ENCODE measurements around the gene CD248. TPM values are rescaled to one million over a fixed set of nuclear protein-coding genes. Genes with fewer than 3 reads are reported as not detected.

The CD248 gene
- total RNA-seq, 1 donor from 2014 or later = 58.8 TPM

- TF ChIP-seq EZH2 (IDR thresholded peaks at IDR 0.05; ENCODE audit: insufficient read depth, low read length) (no peak), CTCF (IDR thresholded peaks at IDR 0.05; ENCODE audit: insufficient read depth, low read depth, low read length) (no peak)
- Mint-ChIP-seq H3K4me1 (ENCODE audit: low read depth, unreplicated experiment) (peaks cover 9% of the 10 kb centered on the region), H3K36me3 (ENCODE audit: low read depth, unreplicated experiment) (peaks cover 23% of the 10 kb centered on the region), H3K4me3 (ENCODE audit: unreplicated experiment) (peak within 1 kb of the TSS; percentile 92), H3K9me3 (ENCODE audit: unreplicated experiment) (no peaks in the 10 kb centered on the region), H3K27me3 (ENCODE audit: low read depth, unreplicated experiment) (no peaks in the 10 kb centered on the region), H3K27ac (ENCODE audit: unreplicated experiment) (peak within 1 kb of the TSS; percentile 93)
- no peaks in the 10 kb centered on the region for H3K27me3 ChIP-seq (ENCODE audit: insufficient read depth, low read length)
- H3K9me3 ChIP-seq (ENCODE audit: insufficient read depth, low read depth, low read length) = no peaks in the 10 kb centered on the region
- peak within 1 kb of the TSS; percentile 90 for H3K4me3 ChIP-seq (ENCODE audit: insufficient read depth, low read depth, low read length)
- peak within 1 kb of the TSS; percentile 96 for H3K9ac ChIP-seq (ENCODE audit: low read length)
- H3K79me2 ChIP-seq (ENCODE audit: insufficient read depth, low read length) = peaks cover 35% of the 10 kb centered on the region
- peak within 1 kb of the TSS; percentile 83 for H3K27ac ChIP-seq (ENCODE audit: low read depth, low read length)
- DNase-seq (ENCODE audit: low read depth) (peak; percentile 91), FAIRE-seq (peak; percentile 76)
- H2AFZ ChIP-seq (ENCODE audit: low read depth, low read length) = peak within 1 kb of the TSS; percentile 57
- peak within 1 kb of the TSS; percentile 88 for H3K4me2 ChIP-seq (ENCODE audit: low read length)
- peaks cover 51% of the 10 kb centered on the region for H4K20me1 ChIP-seq (ENCODE audit: insufficient read depth, low read length)
- peaks cover 21% of the 10 kb centered on the region for H3K4me1 ChIP-seq (ENCODE audit: insufficient read depth, low read length)
- peaks cover 20% of the 10 kb centered on the region for H3K36me3 ChIP-seq (ENCODE audit: insufficient read depth, low read length)
Measured at GRCh38 chr11:66268244-66268951, 48.4 kb downstream of the CD248 start, which contains the start of gene RAB1B. Gene RAB1B, plus strand, starts transcription at chr11:66268639. Its CDS starts 41 bp downstream, at chr11:66268680.

- H3K9me3 ChIP-seq (ENCODE audit: insufficient read depth, low read depth, low read length) = no peaks in the 10 kb centered on the region
- H3K4me3 Mint-ChIP-seq (ENCODE audit: unreplicated experiment) = peak overlapping the region; percentile 92
- H3K9me3 Mint-ChIP-seq (ENCODE audit: unreplicated experiment) = no peaks in the 10 kb centered on the region
- FAIRE-seq (no peak), DNase-seq (ENCODE audit: low read depth) (peak; percentile 64)
- peak overlapping the region; percentile 88 for H3K4me2 ChIP-seq (ENCODE audit: low read length)
- no peaks in the 10 kb centered on the region for H3K27me3 Mint-ChIP-seq (ENCODE audit: low read depth, unreplicated experiment)
- peaks cover 14% of the 10 kb centered on the region for H3K36me3 ChIP-seq (ENCODE audit: insufficient read depth, low read length)
- peak overlapping the region; percentile 96 for H3K9ac ChIP-seq (ENCODE audit: low read length)
- peaks cover 21% of the 10 kb centered on the region for H3K4me1 ChIP-seq (ENCODE audit: insufficient read depth, low read length)
- TF ChIP-seq CTCF (IDR thresholded peaks at IDR 0.05; ENCODE audit: insufficient read depth, low read depth, low read length) (no peak), EZH2 (IDR thresholded peaks at IDR 0.05; ENCODE audit: insufficient read depth, low read length) (no peak)
- H3K27ac Mint-ChIP-seq (ENCODE audit: unreplicated experiment) = peak overlapping the region; percentile 93
- peaks cover 7% of the 10 kb centered on the region for H3K4me1 Mint-ChIP-seq (ENCODE audit: low read depth, unreplicated experiment)
- peak overlapping the region; percentile 24 for H2AFZ ChIP-seq (ENCODE audit: low read depth, low read length)
- H4K20me1 ChIP-seq (ENCODE audit: insufficient read depth, low read length) = peaks cover 53% of the 10 kb centered on the region
- peak overlapping the region; percentile 82 for H3K27ac ChIP-seq (ENCODE audit: low read depth, low read length)
- peaks cover 32% of the 10 kb centered on the region for H3K79me2 ChIP-seq (ENCODE audit: insufficient read depth, low read length)
- no peaks in the 10 kb centered on the region for H3K27me3 ChIP-seq (ENCODE audit: insufficient read depth, low read length)
- H3K4me3 ChIP-seq (ENCODE audit: insufficient read depth, low read depth, low read length) = peak overlapping the region; percentile 90
- H3K36me3 Mint-ChIP-seq (ENCODE audit: low read depth, unreplicated experiment) = peaks cover 19% of the 10 kb centered on the region
Measured at GRCh38 chr11:66267379-66268243, 49.2 kb downstream of the CD248 start.

Data from astrocyte (in vitro differentiated cells and primary cell).